GM08714 (cell line): ENCODE data around the gene RUSC1.

Source experiments
- H3K4me3 ChIP-seq: fragments of 200-500 bp; sonication (Bioruptor generic); 2 replicates; pipeline ENCODE4 v1.5.1; 2014; ENCODE audit warnings: mild to moderate bottlenecking, low read length, inconsistent platforms
- ZNF274 ChIP-seq: IDR thresholded peaks from 2 replicates; pipeline ENCODE4 v1.6.1; 2012; ENCODE audit warnings: mild to moderate bottlenecking, low read depth, low read length

Gene RUSC1

DNA sequence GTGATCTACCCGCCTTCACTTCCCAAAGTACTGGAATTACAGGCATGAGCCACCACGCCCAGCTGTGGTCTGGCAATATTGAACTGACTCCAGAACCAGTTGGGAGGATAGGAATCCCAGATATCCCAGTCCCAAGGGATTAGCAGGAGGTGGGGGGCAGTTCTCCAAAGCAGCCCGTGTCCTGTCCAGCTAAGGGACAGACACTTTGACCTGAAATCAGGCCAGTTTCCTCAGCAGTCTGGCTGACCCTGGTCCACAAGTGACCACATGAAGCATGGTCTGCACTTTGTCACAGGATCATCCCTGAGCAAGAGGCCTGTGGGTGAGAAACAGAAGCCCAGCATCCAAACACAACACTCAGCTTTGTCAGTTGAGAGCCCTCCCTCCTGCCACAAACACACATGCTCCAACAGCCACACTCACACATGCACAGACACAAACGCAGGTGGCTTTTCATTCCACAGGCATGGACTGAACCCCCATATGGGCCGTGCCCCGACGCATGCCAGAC is 14.8 kb upstream of the RUSC1 start:
- no peak for TF ChIP-seq ZNF274
- peak overlapping the region; percentile 75; the same call in 1 of the 2 replicates for H3K4me3 ChIP-seq

DNA sequence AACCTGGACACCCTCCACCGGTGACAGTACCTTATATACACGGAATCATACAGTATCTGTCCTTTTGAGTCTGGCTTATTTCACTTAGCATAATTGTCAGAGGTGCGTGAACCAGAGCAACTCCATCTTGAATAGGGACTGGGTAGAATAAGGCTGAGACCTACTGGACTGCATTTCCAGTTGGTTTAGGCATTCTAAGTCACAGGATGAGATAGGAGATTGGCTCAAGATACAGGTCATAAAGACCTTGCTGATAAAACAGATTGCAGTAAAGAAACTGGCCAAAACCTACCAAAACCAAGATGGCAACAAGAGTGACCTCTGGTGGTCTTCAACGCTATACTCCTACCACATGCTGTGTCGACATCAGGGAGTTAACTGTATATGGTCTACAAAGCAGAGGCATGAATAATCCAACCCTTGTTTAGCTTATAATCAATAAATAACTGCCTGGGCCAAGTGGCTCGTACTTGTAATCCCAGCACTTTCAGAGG is 13.4 kb upstream of the RUSC1 start:
- TF ChIP-seq ZNF274, result no peak
- H3K4me3 ChIP-seq, result no peak overlapping the region; the same call in 1 of the 2 replicates

DNA sequence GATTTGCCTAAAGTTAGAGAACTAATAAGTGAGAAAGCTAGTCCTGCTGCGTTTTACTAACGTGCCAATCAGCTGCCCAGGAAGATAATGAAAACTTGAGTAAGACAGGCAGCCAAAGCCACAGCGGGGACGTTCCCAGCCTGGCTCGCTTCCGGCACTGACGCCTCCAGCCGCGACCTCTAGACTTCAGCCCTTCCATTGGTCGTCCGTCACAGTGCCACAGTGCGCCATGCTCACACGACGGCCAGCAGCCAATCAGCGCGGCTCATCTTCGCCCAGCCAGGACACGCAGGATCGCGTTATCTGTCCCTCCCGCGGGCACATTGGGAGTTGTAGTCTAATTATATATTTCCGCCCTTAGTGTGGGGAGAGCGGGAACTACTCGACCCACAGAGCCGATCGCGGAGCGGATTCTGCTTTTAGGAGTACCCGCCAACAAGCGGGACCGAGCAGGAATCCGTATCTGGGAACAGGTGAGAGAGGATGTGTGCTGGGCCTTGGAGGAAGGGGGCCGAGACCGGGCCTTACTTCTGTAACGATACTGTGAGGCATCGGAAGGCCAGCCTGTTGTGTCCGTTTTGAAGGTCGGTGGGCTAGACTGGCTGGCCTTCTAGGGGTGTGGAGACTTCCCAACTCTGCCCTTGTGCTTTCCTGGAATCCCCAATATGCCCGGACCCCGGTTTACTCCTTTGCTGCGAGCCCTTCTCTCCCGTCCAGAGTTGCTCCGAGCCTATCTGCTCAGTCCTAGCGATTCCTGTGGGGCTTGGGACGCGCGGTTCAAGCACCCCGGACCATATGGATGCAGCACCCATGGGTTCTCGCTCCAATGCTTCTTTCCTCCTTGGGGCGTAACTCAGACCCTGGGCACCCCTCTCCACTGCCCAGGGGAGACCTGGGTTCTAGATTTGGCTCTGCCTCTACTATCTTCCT is 11.9 kb upstream of the RUSC1 start, which contains the start of gene FDPS:
Gene FDPS, plus strand, starts transcription at position 374 of the 930 bp plus-strand sequence. CDS start 924 bp downstream, outside the sequence.
- no peak for TF ChIP-seq ZNF274
- peak within 1 kb of the TSS; percentile 93 for H3K4me3 ChIP-seq

DNA sequence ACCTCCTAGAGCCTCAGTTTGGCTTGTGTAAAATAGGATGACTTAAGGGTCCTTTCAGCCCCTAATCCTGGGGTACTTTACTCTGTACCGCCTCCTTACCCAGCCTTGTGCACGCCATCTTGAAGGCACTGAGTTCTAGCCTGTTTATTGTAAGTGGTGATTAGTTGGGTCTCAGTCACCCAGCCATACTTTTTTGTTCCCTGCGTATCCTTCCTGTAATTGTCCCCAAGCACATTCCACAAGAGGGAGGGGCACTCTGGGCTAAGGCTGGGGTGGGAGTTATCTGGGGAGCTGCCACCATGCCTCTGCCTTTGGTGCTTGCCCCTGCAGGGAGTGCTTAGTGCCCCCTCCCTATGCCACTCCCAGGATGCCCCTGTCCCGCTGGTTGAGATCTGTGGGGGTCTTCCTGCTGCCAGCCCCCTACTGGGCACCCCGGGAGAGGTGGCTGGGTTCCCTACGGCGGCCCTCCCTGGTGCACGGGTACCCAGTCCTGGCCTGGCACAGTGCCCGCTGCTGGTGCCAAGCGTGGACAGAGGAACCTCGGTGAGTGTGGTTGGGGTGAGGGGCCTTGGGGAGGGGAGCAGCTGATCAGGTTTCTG is 11.2 kb upstream of the RUSC1 start:
- no peak for TF ChIP-seq ZNF274
- H3K4me3 ChIP-seq, result peak overlapping the region; percentile 93

DNA sequence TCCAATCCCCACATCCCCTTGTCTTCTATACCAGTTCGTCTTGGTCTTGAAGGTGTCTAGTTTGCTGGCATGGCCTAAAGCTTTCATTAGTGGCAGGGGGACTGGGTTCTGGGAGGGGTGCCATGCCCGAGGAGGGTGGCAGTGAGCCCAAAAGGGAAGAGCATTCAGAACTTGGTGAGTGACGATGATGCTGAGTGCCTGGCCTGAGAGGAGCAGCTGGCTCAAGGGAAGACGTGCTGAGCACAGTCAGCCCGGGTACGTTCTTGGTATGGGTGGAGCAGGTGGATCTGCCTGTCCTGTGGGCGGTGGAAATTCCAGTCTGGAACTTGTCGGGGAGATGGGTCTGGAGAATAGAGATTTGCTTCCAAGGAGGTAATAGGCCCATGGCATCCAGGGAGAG is 7.4 kb upstream of the RUSC1 start:
- TF ChIP-seq ZNF274, result no peak
- H3K4me3 ChIP-seq, result no peak overlapping the region

GRCh38 chr1:155316922-155317321 is 3.8 kb upstream of the RUSC1 start:
- H3K4me3 ChIP-seq, result no peak overlapping the region
- no peak for TF ChIP-seq ZNF274

- no peak for TF ChIP-seq ZNF274
- no peak overlapping the region for H3K4me3 ChIP-seq
These were observed 2.6 kb upstream of the RUSC1 start for GRCh38 chr1:155318082-155318481.

DNA sequence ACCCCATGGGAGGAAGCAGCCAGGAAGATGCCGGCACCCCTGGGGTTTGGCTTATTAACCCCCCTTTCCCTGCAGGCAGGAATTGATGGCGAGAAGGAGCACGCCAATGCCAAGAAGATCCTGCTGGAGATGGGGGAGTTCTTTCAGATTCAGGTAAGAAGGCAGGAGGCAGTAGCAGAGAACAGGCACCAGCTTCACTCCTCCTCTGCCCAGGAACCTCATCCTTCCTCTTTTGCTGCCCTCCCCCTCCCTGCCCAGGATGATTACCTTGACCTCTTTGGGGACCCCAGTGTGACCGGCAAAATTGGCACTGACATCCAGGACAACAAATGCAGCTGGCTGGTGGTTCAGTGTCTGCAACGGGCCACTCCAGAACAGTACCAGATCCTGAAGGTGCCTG is 1.2 kb upstream of the RUSC1 start:
- H3K4me3 ChIP-seq, result no peak overlapping the region
- TF ChIP-seq ZNF274, result no peak

DNA sequence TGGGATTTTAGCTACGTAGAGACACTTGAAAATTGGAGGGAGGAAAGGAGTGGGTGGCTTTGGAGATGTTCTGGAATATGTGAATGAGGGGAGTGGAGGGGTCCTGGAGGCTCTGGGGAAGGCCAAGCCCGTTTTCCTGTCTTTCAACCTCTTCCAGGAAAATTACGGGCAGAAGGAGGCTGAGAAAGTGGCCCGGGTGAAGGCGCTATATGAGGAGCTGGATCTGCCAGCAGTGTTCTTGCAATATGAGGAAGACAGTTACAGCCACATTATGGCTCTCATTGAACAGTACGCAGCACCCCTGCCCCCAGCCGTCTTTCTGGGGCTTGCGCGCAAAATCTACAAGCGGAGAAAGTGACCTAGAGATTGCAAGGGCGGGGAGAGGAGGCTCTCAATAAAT is 442 bp upstream of the RUSC1 start:
- no peak overlapping the region for H3K4me3 ChIP-seq
- no peak for TF ChIP-seq ZNF274

- TF ChIP-seq ZNF274, result no peak
- no peak overlapping the region; the same call in 1 of the 2 replicates for H3K4me3 ChIP-seq
These were observed 1.2 kb downstream of the RUSC1 start for GRCh38 chr1:155321639-155322503.

DNA sequence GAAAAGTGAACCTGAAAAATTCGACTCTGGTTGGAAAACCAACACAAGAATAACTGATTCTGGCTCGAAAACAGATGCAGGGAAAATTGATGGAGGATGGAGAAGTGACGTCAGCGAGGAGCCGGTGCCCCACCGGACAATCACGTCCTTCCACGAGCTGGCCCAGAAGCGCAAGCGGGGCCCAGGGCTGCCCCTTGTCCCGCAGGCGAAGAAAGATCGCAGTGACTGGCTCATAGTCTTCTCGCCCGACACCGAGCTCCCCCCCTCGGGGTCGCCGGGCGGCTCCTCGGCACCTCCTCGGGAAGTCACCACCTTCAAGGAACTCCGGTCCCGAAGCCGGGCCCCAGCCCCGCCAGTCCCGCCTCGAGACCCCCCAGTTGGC is 1.9 kb downstream of the RUSC1 start:
- no peak for TF ChIP-seq ZNF274
- H3K4me3 ChIP-seq, result peak overlapping the region; percentile 40; the same call in 1 of the 2 replicates

- peak overlapping the region; percentile 77 for H3K4me3 ChIP-seq
These were observed 2.4 kb downstream of the RUSC1 start for GRCh38 chr1:155322953-155323728.

GRCh38 chr1:155323729-155324036 is 3.0 kb downstream of the RUSC1 start:
- TF ChIP-seq ZNF274, result no peak
- peak overlapping the region; percentile 77 for H3K4me3 ChIP-seq

More at GRCh38 chr1:155322953-155323728, 2.4 kb downstream of the RUSC1 start:
- TF ChIP-seq ZNF274, result no peak

GRCh38 chr1:155324037-155324716 is 3.5 kb downstream of the RUSC1 start:
- TF ChIP-seq ZNF274, result no peak
- H3K4me3 ChIP-seq, result peak overlapping the region; percentile 77
